CMK (cell line): ENCODE data around the gene MAN1C1.

Experiments used
- DNase-seq: peaks from one replicate; pipeline ENCODE4 v3.0.0-alpha.2; 2010; ENCODE audit warnings: low read depth

MAN1C1 gene

GRCh38 chr1:25614501-25615171 is 2.0 kb upstream of the MAN1C1 start:
- no peak for DNase-seq

- no peak for DNase-seq
Observed at GRCh38 chr1:25615172-25615541, 1.4 kb upstream of the MAN1C1 start.

GRCh38 chr1:25615563-25616094 is 962 bp upstream of the MAN1C1 start:
- no peak for DNase-seq

GRCh38 chr1:25616987-25617624 is 515 bp downstream of the MAN1C1 start:
- no peak for DNase-seq

- no peak for DNase-seq
Observed at GRCh38 chr1:25617625-25618432, 1.2 kb downstream of the MAN1C1 start.

- no peak for DNase-seq
Observed at GRCh38 chr1:25618433-25618808, 1.8 kb downstream of the MAN1C1 start.

GRCh38 chr1:25619101-25619890 is 2.7 kb downstream of the MAN1C1 start:
- no peak for DNase-seq

- no peak for DNase-seq
Observed at GRCh38 chr1:25620211-25620610, 3.6 kb downstream of the MAN1C1 start.

- DNase-seq: no peak
Observed at GRCh38 chr1:25620701-25621350, 4.2 kb downstream of the MAN1C1 start.

- DNase-seq: no peak
Observed at GRCh38 chr1:25621876-25622275, 5.3 kb downstream of the MAN1C1 start.

GRCh38 chr1:25622531-25622930 is 5.9 kb downstream of the MAN1C1 start:
- no peak for DNase-seq

- no peak for DNase-seq
Observed at GRCh38 chr1:25623007-25623406, 6.4 kb downstream of the MAN1C1 start.

- DNase-seq: no peak
Observed at GRCh38 chr1:25623731-25624130, 7.1 kb downstream of the MAN1C1 start.

- no peak for DNase-seq
Observed at GRCh38 chr1:25624156-25624555, 7.6 kb downstream of the MAN1C1 start.

GRCh38 chr1:25624604-25625003 is 8.0 kb downstream of the MAN1C1 start:
- DNase-seq: no peak

- no peak for DNase-seq
Observed at GRCh38 chr1:25626018-25626417, 9.4 kb downstream of the MAN1C1 start.

GRCh38 chr1:25628741-25629421 is 12.3 kb downstream of the MAN1C1 start:
- DNase-seq: no peak

- DNase-seq: no peak
Observed at GRCh38 chr1:25629836-25630235, 13.2 kb downstream of the MAN1C1 start.

- no peak for DNase-seq
Observed at GRCh38 chr1:25631750-25632485, 15.3 kb downstream of the MAN1C1 start.

GRCh38 chr1:25634066-25634465 is 17.5 kb downstream of the MAN1C1 start:
- no peak for DNase-seq
